Measurements from ENCODE around the gene CCDC169. TPM values are rescaled to one million over a fixed set of nuclear protein-coding genes. Genes with fewer than 3 reads are reported as not detected.
"Not testable (repeated sequence)": the region's sequence is repeated elsewhere in the genome, so short reads cannot be mapped to it uniquely, and the experiment has no call there.

Gene CCDC169
- total RNA-seq, 1 experiment from 2014 or later: 36.8 TPM

- POLR2A ChIA-PET: no interaction called here
- Mint-ChIP-seq H3K27me3 (ENCODE audit: low read depth) (no peaks in the 10 kb centered on the region), H3K4me3 (no peak overlapping the region), H3K9me3 (no peaks in the 10 kb centered on the region), H3K4me1 (peaks cover 67% of the 10 kb centered on the region), H3K27ac (peak overlapping the region; percentile 90), H3K36me3 (peaks cover 79% of the 10 kb centered on the region)
- DNase-seq (ENCODE audit: low spot score) (no peak), ATAC-seq (peak; percentile 48; the same call in 1 of the 2 replicates)
- no peak for TF ChIP-seq PRRX2 (CRISPR knock-in tag; IDR thresholded peaks at IDR 0.05)
- no peak for TF ChIP-seq CDX4 (CRISPR knock-in tag; IDR thresholded peaks at IDR 0.05; ENCODE audit: borderline replicate concordance)
- TF ChIP-seq JAZF1 (CRISPR knock-in tag; IDR thresholded peaks at IDR 0.05): no peak
- no peak for TF ChIP-seq PRDM15 (CRISPR knock-in tag; IDR thresholded peaks at IDR 0.05)
- no peak for TF ChIP-seq NFE2L1 (CRISPR knock-in tag; IDR thresholded peaks at IDR 0.05)
- TF ChIP-seq GABPB1 (CRISPR knock-in tag; IDR thresholded peaks at IDR 0.05): no peak
- no peak for TF ChIP-seq USF1 (CRISPR knock-in tag; IDR thresholded peaks at IDR 0.05)
- no peak for TF ChIP-seq ZNF671 (CRISPR knock-in tag; IDR thresholded peaks at IDR 0.05)
- no peak for TF ChIP-seq ZNF396 (CRISPR knock-in tag; IDR thresholded peaks at IDR 0.05; ENCODE audit: borderline replicate concordance)
- TF ChIP-seq ZNF317 (CRISPR knock-in tag; IDR thresholded peaks at IDR 0.05; ENCODE audit: borderline replicate concordance, low read depth): no peak
- no peak for TF ChIP-seq MAX (CRISPR knock-in tag; IDR thresholded peaks at IDR 0.05)
- no peak for TF ChIP-seq IRF1 (CRISPR knock-in tag; IDR thresholded peaks at IDR 0.05)
- no peak for TF ChIP-seq TCF7 (CRISPR knock-in tag; IDR thresholded peaks at IDR 0.05; ENCODE audit: low read depth)
- no peak for TF ChIP-seq ZBTB43 (CRISPR knock-in tag; IDR thresholded peaks at IDR 0.05)
- TF ChIP-seq ZSCAN18 (CRISPR knock-in tag; IDR thresholded peaks at IDR 0.05): no peak
- no peak for TF ChIP-seq SMAD4 (CRISPR knock-in tag; IDR thresholded peaks at IDR 0.05)
- CTCF ChIA-PET: interaction anchor here (0.9 kb wide), 1 partner anchor 43 kb away, joined by 3 read pairs; no protein-coding TSS in a partner anchor
These were observed 28.3 kb upstream of the CCDC169 start for GRCh38 chr13:36325912-36326311.

- DNase-seq (ENCODE audit: low spot score); H3K4me3 Mint-ChIP-seq; POLR2A ChIA-PET; H3K9me3 Mint-ChIP-seq; H3K27me3 Mint-ChIP-seq (ENCODE audit: low read depth); ATAC-seq: not testable (repeated sequence)
- CTCF ChIA-PET: interaction anchor here (1.1 kb wide), 1 partner anchor 42 kb away, joined by 5 read pairs; no protein-coding TSS in a partner anchor
- Mint-ChIP-seq H3K27ac (peak overlapping the region; percentile 90), H3K4me1 (peaks cover 70% of the 10 kb centered on the region), H3K36me3 (peaks cover 81% of the 10 kb centered on the region)
These were observed 27.3 kb upstream of the CCDC169 start for GRCh38 chr13:36324881-36325280.

All from WTC11 (cell line).